GM21737 (cell line): Measurements from ENCODE around the gene SMIM41.

Experiments
- ATAC-seq: cut with Tn5 transposase; IDR thresholded peaks from one replicate; pipeline ENCODE4 v1.9.1; 2021; ENCODE audit warnings: mild to moderate bottlenecking, moderate library complexity; ENCODE audit not compliant: unreplicated experiment

The SMIM41 gene

DNA sequence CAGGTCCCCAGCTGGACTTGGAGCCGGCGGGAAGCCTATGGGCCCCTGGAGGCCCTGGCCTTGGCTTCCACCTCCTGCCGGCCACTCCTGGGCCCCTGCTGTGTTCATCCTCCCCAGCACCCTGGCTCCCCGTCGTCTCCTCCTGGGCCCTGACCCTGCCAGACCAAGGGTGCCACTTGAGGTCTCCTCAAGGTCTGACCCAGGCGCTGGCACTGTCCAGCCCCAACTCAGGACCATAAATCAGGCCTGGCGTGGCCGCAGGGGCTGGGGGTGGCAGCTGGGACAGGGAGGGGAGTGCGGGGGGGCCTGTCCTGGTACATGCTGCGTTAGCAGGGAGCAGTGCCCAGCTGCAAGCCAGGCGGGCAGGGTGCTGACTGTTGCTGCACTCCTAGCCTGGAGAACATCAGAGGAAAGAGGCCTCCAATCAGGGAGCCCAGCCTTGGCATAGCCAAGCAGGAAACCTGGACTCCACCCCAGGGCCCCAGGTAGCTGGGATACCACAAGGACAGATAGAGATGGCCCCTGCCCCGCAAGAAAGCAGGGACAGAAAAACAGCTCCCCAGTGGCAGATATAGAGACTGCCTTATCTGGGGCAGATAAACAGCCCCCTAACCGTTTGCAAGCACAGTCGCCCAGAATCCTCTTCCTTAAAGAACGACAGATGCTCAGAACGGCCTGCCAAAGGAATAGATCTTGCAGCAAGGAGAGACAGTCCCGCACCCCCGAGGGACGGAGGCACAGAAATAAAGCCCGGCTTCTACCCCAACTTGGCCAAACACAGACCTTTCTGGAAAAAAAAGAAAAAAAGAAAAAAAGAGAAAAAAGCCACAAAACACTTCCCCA lies 16.2 kb upstream of the SMIM41 start:
- no peak for ATAC-seq

DNA sequence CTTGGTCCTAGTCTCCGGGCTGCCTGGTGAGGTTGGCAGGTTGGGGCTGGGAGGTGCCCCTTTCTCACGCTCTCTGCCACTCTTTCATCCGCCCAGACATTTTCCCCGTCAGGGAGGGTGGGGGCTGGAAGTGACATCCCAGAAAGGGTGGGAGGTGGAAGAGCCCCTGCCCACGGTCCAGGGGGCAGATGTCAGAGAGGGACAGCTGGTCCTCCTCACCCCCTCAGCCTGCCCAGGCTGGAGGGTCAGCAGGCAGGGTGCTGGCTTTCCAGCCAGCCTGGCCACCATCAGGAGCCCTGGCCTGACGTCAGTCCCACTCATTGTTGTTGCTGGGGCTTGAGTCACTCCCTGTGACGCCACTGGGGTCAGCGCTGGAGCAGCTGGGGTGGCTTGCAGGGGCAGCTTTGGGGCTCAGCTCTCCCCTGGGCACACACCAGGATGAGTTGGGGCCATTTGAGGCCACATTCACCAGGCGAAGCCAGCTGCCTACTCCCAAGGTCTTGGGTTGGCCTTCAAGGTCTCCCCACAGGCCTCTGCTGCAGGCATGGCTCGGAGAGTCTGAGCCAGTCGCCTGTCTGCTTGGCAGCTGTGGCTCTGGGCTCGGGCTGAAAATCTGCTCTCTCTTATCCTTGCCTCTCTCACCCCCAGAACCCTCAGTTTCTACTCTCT lies 15.4 kb upstream of the SMIM41 start:
- no peak for ATAC-seq

DNA sequence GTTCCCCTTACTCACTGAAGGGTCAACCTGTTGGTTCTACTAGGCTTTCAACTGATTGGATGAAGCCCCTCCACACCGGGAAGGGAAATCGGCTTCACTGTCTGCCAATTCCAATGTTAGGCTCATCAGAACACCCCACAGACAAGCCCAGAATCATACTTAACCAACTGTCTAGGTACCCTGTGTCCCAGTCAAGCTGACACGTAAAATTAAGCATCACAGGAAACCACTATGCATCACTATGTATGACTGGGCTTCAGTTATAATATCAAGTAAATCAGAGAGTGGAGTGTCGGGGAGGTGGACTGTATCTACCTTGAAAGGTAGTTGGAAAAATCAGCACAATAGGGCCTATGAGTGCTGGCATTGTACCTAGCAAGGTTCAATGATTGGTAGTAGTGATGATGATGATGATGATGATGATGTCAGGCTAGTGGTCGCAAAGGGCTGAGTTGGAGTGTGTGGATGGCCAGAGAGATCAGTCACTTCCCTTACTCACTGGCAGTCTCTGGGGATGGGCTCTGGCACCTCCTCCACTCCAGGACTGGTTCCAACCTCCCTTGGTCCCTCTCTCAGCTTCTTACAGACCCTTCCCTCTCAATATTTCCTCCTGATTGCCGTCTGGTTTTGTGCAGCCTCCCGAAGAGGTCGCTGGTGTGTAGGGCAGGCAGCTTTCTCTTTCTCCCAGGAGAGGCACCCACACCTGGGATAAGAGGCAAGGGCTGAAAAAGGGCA lies 13.0 kb upstream of the SMIM41 start:
- no peak for ATAC-seq

DNA sequence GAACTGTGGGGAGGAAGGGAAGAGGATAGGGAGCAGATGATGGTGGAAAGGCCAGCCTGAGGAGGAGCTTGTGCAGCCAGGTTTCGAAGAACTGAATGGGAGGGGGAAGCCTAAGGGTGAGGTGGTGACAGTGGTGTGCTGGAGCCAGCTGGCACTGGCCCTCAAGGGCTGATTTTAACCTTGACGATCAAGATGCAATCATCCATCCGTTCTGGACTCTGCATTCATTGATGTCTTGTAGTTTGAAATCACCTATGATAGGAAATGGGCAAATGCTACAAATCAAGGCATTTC lies 12.5 kb upstream of the SMIM41 start:
- no peak for ATAC-seq

DNA sequence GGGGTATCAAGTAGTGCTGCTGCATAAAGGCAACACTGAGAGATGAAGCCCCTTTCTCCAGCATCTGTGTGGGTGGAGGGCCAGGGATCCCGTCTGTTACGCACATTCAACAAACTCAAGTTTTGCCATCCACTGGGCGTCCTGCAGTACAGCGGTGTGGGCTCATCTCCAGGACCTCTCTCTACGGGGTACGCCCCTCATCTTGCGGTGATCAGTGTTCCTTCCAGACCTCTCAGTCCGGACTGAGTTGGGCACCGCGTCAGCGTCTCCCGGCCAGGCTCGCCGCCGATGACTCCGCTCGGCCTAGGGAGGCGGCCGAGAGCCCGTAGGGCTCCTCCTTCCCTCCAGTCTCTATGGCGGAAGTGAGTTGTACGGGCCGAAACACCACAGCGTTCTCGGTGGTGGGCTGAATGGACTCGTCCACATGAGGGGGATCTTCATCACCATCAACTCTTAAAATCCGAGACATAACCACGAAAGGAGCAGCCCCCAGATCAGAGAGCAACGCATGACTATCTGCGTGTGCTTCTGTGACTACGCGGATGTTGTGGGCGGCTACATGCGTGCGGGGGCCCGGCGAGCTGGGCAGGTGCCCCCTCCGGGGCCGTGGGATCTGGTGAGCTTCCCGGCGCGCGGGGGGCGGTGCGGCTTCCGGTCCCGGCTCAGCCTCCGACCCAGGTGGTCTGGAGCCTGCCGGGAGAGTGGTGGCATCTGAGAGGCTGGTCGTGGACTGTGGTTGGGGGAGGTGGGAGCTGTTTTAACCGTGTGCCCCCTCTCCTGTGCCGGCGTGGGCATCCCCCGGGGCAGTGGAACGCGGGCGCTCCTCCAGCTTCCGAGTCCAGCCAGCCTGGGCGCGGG lies 9.9 kb upstream of the SMIM41 start, which contains the start of gene ATG101:
ATG101 (plus strand) TSS at position 652 of the 858 bp plus-strand sequence. CDS start 3,673 bp downstream, outside the sequence.
- ATAC-seq = peak; percentile 93

DNA sequence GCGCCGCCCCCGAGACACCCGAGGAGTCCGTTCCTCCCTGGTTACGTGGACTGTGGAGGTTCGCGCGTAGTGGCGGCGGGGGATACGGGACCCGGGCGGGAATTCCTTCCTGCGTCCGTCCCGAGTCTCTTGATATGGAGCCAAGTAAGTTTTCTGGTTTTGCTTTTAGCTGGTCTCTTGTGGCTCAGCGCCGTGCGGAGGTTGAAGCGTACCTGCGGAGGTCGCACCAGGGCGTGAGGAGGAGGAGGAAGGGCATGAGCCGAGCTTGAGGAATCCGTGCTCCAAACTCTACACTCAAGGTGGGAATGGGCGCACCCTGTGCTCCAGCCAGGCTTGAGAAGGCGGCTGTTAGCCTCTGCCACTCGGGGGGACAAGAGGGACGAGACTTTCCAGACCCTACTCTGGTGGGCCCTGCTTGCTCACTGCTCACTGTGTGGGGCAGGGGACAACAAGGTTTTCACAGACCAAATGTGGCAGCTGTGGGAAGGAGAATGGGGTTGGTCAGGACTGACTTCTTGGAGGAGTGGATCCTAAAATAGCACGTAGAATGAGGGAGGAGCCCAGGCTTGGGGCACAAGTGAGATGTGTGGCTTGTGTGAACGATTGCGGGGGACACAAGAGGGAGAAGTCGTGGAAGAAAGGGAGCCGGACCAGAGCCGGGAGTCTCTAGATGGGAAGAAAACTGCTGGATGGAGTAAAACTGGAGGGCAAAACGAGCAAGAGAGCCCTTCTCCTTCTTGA lies 9.1 kb upstream of the SMIM41 start:
- no peak for ATAC-seq

DNA sequence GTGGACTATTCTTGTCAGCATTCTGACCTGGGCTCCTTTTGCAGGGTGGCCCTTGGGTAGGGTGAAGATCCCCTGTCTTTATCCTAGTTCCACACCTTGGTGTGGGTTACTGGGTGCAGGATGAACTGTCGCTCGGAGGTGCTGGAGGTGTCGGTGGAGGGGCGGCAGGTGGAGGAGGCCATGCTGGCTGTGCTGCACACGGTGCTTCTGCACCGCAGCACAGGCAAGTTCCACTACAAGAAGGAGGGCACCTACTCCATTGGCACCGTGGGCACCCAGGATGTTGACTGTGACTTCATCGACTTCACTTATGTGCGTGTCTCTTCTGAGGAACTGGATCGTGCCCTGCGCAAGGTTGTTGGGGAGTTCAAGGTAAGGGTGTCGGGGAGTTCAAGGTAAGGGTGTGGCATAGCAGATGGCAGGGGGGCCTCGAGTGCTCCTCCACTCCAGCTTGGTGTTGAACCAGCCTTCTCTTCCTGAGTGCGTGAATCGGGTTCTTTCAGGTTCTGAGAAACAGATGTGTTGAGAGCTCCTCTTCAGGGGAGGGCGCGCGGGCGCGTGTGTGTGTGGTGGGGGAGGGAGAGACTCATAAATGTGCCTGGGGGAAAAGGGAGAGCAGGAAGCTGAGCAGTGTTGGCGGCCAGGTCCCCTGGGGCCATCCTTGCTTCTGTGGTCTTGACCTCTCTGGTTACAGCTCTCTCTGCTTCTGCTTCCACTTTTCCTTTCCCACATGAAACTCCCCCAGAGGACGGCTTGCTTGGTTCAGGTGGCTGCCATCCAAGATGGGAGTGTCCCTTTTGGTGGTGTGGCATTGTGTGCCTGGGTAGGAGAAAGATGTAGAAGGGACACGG lies 5.7 kb upstream of the SMIM41 start:
- ATAC-seq = peak; percentile 25

DNA sequence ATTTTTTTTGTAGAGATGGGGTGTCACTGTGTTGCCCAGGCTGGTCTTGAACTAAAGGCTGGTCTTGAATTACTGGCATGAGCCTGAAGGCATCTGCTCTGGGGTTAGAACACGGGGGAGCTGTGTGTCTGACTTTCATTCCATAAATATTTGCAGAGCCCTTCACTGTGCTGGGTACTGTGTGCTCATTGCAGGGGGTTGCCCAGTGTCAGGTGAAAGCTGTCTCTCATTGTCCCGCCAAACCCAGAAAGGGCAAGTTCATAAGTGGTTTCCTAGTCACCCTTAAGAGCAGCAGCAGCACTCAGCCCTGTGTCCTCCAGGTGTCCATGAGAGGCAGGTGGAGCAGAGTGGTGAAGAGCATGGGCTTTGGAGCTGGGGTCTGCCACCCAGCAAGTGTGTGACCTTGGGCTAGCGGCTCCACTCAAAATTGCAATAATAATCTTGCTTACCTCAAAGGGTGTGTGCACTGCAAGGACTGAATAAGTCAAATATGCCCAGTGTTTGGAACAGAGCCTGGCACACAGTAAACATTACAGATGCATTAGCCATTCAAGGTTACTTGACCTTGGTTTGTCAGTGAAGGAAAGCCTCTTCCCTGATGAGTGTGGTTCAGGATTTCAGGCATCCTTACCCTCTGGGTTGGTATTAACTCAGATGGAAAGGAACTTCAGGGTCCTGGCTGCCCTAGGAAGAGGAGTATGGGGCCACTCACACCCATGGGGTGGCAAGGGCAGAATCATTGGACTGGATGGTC lies 4.4 kb upstream of the SMIM41 start:
- ATAC-seq = no peak

DNA sequence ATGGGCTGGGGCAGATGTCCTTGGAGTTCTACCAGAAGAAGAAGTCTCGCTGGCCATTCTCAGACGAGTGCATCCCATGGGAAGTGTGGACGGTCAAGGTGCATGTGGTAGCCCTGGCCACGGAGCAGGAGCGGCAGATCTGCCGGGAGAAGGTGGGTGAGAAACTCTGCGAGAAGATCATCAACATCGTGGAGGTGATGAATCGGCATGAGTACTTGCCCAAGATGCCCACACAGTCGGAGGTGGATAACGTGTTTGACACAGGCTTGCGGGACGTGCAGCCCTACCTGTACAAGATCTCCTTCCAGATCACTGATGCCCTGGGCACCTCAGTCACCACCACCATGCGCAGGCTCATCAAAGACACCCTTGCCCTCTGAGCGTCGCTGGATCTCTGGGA lies 2.7 kb upstream of the SMIM41 start:
- no peak for ATAC-seq

DNA sequence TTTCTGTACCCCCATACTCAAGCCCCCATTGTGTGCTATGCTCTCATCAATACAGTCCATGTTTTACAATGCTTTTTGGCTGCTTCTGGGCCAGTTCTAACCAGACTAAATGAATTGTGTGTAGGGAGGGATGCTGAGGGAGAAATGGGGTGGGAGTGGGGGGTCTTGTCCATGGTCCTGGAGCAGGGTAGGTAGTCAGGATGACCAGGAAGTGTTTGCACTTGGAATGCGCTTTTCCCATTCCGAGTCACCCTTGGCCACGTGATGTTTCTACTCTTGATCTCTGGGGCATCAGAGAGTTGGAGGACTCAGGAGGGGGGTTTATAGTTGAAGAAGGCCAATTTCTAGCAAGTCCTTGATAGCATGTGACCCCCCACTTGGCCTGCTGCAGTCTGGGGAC lies 1.2 kb upstream of the SMIM41 start:
- ATAC-seq = no peak

DNA sequence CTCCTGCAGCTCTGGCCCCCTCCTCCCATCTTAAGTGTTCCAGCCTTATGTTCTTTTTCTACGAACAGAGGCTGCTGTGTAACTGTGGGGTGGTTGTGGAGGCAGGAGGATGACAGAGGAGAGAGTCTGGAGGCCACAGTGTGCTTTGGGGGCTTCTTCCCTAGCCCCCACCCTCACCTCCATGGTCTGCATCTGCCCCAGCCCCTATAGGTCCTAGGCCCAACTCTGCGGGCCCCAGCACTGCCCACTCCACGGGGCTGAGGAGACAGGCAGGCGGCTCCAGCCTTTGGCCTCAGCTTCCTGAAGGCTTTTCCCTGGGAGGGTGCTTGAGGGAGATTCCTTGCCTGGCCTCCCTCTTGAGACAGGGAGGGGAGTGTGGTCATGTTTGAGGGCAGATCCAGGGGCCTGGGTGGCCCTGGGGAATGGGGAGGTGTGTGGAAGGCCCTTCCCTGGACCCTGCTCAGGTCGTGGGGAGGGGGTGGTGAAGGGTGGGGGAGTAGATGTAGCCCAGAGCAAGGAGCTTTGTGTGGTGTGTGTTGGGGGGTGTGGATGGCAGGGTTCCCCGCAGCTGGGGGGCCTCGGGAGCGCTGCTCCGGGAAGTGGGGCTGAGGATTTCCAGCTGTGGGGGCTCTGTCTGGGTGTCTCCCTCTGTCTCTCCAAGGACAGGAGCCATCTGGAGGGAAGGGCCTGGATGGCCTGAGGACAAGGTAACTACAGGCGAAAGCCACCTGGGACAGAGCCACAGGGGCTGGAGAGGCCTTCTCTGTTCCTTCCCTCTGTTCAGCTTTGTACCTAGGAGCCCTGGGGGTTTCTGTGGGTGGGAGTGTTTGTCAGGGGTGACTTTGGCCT lies 1.1 kb downstream of the SMIM41 start:
- no peak for ATAC-seq

DNA sequence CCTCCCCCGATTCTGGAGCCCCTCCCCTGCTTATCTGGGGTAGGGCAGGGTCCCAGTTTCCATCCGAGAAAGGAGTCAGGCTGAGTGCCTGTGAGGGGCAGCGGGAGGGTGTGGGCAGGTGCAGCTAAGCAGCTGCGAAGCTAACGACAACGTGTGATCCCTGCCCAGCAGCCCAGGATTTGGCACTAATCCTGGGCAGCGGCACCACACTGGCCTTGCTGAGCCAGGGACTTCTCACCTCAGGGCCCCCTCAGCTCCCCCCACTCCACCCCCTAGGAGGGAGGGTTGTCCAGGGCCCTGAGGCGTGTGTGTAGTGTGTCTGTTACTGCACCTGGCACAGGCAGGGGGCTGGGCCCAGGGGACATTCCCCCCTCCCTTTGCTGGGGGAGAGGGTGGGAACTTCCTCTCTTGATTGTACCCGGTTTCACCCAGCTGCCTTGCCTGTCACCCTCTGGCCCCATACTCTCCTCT lies 1.8 kb downstream of the SMIM41 start:
- peak; percentile 71 for ATAC-seq

DNA sequence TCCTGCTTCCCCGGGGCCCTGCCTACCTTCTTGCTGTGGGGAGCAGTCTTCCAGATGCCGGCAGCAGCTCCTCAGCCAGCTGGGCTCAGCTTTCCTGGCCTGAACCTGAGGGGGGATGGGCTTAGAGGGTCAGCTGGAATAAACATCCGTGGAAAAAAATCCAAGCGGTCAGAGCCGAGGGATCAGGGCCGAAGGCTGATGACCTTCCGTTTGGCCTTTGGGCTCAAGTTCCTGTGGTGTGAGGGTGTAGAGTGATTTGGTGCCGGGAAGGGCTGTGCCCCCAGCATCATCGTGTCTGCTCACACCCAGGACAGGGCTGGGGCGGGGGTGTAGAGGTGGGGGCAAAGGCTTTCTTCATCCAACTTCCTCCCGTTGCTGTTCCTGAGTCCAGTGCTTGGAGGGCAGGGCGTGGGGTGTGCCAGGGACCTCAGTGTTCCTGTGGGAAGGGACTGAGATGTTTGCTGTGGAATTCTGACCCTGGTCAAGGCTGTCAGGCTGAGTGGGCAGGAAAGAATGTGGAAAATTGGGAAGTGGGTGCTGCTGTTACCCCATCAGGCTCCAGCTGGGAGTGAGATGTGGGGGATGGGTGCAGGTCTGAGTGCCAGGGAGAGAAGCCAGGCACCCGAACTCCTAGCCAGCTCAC lies 2.6 kb downstream of the SMIM41 start:
- no peak for ATAC-seq

DNA sequence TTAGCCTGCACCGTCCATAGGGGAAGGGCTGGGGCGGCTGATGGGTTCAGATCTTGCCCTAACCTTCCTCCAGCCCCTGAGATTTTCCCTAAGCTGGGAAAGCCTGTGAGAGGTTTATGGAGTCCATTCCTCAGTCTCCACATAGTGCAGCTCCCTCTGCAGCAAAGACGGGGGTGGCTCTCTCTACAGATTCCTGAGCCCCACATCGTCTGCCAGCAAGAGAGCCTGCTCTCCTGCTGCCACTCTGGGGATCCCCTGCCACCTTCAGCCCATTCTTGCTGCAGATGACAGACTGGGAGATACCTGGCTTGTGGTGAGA lies 3.1 kb downstream of the SMIM41 start:
- no peak for ATAC-seq

DNA sequence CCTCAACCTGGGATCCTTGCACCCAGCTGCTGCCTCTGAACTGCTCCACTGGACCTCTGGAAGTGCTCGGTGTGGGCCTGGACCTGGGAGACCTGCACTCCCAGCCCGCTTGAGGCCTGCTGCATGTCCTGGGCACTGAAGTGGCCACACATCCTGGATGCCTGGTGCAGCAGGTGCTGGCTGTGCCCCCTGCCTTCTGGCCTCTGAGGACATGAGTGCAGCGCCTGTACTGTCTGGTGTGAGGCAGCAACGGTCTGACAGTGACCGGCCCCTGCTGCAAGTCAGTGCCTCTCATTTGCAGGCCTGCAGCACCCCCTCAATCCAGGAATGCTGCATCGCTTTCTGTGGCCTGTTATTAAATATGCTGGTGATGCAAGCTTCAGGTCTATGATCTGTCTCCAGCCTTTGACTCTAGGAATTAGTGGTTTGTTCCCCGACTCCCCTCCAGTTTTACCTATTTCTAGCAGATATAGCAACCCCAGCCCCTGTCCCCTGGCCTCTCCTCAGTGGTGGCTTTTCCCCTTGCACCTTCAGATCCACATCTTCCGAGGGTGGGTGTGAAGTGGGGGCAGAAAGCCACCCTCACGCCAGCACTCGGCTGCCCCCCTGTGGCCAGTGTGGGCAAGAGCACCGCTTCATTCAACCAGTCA lies 3.6 kb downstream of the SMIM41 start:
- no peak for ATAC-seq

DNA sequence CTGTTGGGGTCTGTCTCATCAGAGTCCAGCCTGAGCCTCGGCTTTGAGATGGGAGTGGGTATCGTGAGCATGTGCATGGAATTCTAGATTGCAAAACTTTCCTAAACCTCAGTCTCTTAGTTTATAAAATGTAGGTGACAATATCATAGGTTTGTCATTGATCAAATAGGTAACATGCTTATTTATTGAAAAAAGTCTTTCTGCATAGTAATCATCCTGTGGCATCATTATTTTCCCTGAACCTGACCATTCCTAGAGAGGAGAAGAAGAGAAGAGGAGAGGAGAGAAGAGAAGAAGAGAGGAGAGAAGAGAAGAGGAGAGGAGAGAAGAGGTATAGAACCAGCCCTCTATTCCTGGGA lies 4.1 kb downstream of the SMIM41 start:
- ATAC-seq = no peak
